AG04450 (cell line): ENCODE results near the gene PPP1R1A. TPM values are rescaled to one million over a fixed set of nuclear protein-coding genes. Genes with fewer than 3 reads are reported as not detected.
A peak's percentile ranks its signal among the peaks of the same experiment; 100 is the strongest.

Experiments
- CTCF ChIA-PET: fragments of 300-600, 350-600 bp; formaldehyde crosslinking; extraction: SDS; loops from one replicate; lab custom pipeline; 2022; ENCODE audit warnings: antibody characterized with exemption, inconsistent platforms; lab: Charles Lee
- POLR2A ChIA-PET: fragments of 350-600 bp; formaldehyde crosslinking; extraction: SDS; loops from one replicate; lab custom pipeline; 2021; ENCODE audit warnings: antibody characterized with exemption, inconsistent platforms; lab: Yijun Ruan, JAX
- DNase-seq: peaks from one replicate; pipeline ENCODE4 v3.0.0-alpha.2; 2011; ENCODE audit warnings: low read depth, low spot score
- H3K27ac ChIP-seq: one replicate; pipeline ENCODE4 v1.5.1; 2012; ENCODE audit warnings: low read depth, low read length, control low read depth
- H3K27me3 ChIP-seq: one replicate; pipeline ENCODE4 v1.6.0; 2012; ENCODE audit warnings: low read length; ENCODE audit not compliant: control insufficient read depth, insufficient read depth
- H3K4me3 ChIP-seq: 2 replicates; pipeline ENCODE4 v1.5.1; 2011; ENCODE audit warnings: mild to moderate bottlenecking, low read depth, low read length, control low read depth
- H3K9me3 ChIP-seq: 2 replicates; pipeline ENCODE4 v1.5.1; 2012; ENCODE audit warnings: low read length; ENCODE audit not compliant: control insufficient read depth, insufficient read depth
- polyA plus RNA-seq: library from polyadenylated mRNA; depleted of rRNA; stranded (reverse); fragments of >200 nt; gene quantifications from 2 replicates; pipeline ENCODE4 v1.2.3, GENCODE V29; 2011
- TF ChIP-seq, protein P1 (sequence below): IDR thresholded peaks from 2 replicates; pipeline ENCODE4 v1.5.1; 2011; ENCODE audit warnings: low read depth, low read length, control low read depth, inconsistent platforms

PPP1R1A gene
- polyA plus RNA-seq, 1 experiment: not detected

DNA sequence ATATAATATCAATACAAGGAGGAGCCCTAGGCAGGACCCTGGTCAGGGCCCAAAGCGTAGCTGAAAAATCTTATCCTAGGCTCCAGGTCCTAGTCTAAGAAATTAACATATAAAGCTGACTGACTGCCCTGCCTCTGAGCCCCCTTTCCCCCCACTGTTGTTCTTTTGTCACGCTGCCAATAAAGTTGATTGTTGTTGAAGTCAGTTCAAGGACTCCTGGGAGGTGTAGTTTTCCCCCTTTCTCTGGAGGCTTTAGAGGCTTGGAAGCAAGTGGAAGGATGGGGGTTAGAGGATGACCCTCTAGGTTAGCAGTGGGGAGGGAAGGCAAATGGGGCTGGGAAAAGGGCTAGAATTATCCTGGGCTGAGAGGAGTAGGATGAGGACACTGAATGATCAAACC is 3.2 kb downstream of the PPP1R1A start:
- H3K9me3 ChIP-seq: no peaks in the 10 kb centered on the region
- H3K27ac ChIP-seq: no peak overlapping the region
- peaks cover 48% of the 10 kb centered on the region for H3K27me3 ChIP-seq
- TF ChIP-seq, protein P1, sequence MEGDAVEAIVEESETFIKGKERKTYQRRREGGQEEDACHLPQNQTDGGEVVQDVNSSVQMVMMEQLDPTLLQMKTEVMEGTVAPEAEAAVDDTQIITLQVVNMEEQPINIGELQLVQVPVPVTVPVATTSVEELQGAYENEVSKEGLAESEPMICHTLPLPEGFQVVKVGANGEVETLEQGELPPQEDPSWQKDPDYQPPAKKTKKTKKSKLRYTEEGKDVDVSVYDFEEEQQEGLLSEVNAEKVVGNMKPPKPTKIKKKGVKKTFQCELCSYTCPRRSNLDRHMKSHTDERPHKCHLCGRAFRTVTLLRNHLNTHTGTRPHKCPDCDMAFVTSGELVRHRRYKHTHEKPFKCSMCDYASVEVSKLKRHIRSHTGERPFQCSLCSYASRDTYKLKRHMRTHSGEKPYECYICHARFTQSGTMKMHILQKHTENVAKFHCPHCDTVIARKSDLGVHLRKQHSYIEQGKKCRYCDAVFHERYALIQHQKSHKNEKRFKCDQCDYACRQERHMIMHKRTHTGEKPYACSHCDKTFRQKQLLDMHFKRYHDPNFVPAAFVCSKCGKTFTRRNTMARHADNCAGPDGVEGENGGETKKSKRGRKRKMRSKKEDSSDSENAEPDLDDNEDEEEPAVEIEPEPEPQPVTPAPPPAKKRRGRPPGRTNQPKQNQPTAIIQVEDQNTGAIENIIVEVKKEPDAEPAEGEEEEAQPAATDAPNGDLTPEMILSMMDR: no peak
- POLR2A ChIA-PET: no interaction called here
- CTCF ChIA-PET: interaction anchor here (0.6 kb wide), 1 partner anchor 59 kb away, joined by 5 read pairs; no protein-coding TSS in a partner anchor
- DNase-seq: no peak
- H3K4me3 ChIP-seq: no peak overlapping the region

DNA sequence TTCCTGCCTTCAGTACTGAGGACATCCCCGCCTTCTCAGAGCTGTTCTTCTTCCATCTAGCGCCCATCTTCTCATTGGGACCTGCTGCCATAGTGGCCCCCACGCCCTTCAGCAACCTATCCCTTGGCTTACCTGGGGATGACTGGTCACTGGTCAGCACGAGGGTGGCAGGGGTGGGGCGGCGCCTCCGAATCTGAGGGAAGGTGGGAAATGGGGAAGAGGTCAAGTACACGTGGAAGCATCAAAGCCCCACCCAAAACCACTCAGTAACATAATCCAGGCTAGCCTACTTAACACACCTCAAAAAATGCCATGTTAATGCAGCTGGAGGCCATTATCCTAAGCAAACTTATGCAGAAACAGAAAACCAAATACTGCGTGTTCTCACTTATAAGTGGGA is 4.3 kb downstream of the PPP1R1A start:
- Histone ChIP-seq H3K27ac (no peak overlapping the region), H3K4me3 (no peak overlapping the region), H3K9me3 (no peaks in the 10 kb centered on the region), H3K27me3 (peaks cover 38% of the 10 kb centered on the region)
- CTCF ChIA-PET: interaction anchor here (0.7 kb wide), 1 partner anchor 9 kb away, joined by 3 read pairs; no protein-coding TSS in a partner anchor
- POLR2A ChIA-PET: no interaction called here
- DNase-seq: no peak
- TF ChIP-seq, protein P1: no peak

DNA sequence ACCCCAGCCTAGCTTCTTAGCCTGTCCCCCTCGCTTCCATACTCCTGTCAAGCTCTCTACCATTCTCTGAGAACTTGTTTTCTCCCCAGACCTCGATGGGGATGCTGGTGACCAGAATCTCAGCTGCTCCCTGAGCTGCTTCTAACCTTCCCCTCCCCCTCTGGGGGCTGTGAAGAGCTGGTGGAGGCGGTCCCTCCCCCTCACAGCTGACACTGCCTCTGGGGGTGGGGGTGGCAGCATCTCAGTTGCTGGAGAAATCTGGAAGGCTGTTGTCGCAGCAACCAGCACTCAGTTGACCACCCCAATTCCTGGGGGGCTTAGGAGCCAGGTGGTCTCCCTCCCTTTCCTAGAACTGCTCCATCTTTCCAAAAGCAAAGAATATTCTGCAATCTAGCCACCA is 4.7 kb downstream of the PPP1R1A start:
- ChIA-PET POLR2A (no interaction called here), CTCF (no interaction called here)
- TF ChIP-seq, protein P1: no peak
- no peak overlapping the region for H3K4me3 ChIP-seq
- H3K27me3 ChIP-seq: peaks cover 34% of the 10 kb centered on the region
- DNase-seq: no peak
- no peaks in the 10 kb centered on the region for H3K9me3 ChIP-seq
- no peak overlapping the region for H3K27ac ChIP-seq

DNA sequence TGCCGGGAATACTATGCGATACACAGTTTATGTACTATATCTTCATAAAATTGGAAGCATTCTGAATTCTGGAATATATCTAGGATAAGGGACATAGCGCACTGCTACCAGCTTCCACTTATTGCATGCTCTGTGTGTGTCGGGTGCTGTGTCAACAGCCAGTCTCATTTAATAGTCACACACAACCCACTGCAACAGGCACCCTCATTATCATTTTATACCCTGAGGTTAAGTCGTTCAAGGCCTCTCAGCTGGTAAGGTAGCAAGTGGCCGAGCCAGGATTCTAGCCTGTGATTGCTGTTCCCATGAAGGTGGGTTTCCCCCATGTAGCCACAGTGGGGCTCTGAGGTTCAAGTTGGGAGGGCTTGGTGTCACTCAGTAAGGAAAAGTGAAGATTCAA is 7.0 kb downstream of the PPP1R1A start:
- no peak for DNase-seq
- peaks cover 16% of the 10 kb centered on the region for H3K27me3 ChIP-seq
- TF ChIP-seq, protein P1: no peak
- ChIA-PET POLR2A (no interaction called here), CTCF (interaction anchor here (2.3 kb wide), 1 partner anchor 12 kb away, joined by 14 read pairs; no protein-coding TSS in a partner anchor)
- H3K9me3 ChIP-seq: no peaks in the 10 kb centered on the region
- H3K4me3 ChIP-seq: no peak overlapping the region
- H3K27ac ChIP-seq: no peak overlapping the region

DNA sequence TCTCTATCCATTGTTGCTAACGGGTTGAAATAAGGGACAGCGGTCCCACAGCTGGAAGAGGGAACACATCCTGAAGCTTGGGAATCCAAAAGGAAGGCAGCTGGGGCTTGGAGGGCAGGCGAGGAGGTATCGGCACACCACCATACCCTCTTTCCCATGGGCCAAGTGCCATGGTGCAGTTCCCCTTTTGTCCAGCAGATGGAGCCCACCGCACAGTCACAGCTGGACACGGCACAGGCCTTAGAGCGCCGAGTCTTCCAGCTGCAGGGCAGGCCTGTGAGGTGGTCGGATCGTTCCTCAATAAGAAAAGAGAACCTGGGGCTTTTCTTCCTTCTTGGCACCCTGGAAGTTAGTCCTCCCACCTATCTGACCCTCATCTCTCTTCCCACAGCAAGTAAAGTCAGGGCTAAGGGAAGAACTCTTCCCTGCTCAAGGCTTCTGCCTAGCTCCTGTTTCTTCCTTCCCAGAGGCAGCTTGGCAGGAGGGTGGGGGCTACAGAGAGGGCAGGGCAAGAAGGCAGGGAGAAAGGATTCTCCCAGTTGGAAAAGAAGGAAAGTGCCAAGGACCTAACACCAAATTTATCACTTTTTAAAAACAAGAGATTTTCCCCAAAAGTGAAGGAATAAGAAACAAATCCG is 8.6 kb downstream of the PPP1R1A start:
- TF ChIP-seq, protein P1: peak; percentile 98
- no peaks in the 10 kb centered on the region for H3K9me3 ChIP-seq
- ChIA-PET POLR2A (no interaction called here), CTCF (interaction anchor here (0.6 to 3.1 kb wide), 18 partner anchors 9 to 487 kb away, joined by 3 to 15 read pairs (median 4); no protein-coding TSS in a partner anchor)
- H3K27ac ChIP-seq: no peak overlapping the region
- H3K27me3 ChIP-seq: peaks cover 4% of the 10 kb centered on the region
- H3K4me3 ChIP-seq: no peak overlapping the region
- DNase-seq: peak; percentile 26
